Motor neuron (in vitro differentiated cells): ENCODE measurements around the gene ZNF408. TPM values are rescaled to one million over a fixed set of nuclear protein-coding genes. Genes with fewer than 3 reads are reported as not detected.
A peak's percentile ranks its signal among the peaks of the same experiment; 100 is the strongest.

Experiments
- ATAC-seq, 8 experiments: fragments of 200-7000 bp; cut with Tn5 transposase; replicated peaks in 6 of 8; 2 replicates each; pipeline ENCODE4 v1.8.0; 2021; ENCODE audit warnings: mild to moderate bottlenecking in 8 of 8, moderate library complexity in 8 of 8
- H3K27ac ChIP-seq, 2 donors: fragments of 250-450 bp; sonication (Bioruptor Pico); 2 replicates each; pipeline ENCODE4 v1.9.0; 2021; ENCODE audit warnings: antibody characterized with exemption in 2 of 2, mild to moderate bottlenecking in 2 of 2, moderate library complexity in 1 of 2
- H3K4me1 ChIP-seq, 2 donors: fragments of 250-450 bp; sonication (Bioruptor Pico); replicated peaks in 1 of 2; 2 replicates each; pipeline ENCODE4 v1.6.1; 2021; ENCODE audit warnings: antibody characterized with exemption in 2 of 2, mild to moderate bottlenecking in 2 of 2, moderate library complexity in 1 of 2
- H3K4me3 ChIP-seq, 5 donors: fragments of 250-450 bp; sonication (Bioruptor Pico); 2 replicates each; pipeline ENCODE4 v1.9.0; 2021; ENCODE audit warnings: antibody characterized with exemption in 5 of 5, mild to moderate bottlenecking in 5 of 5, moderate library complexity in 4 of 5
- WGBS, 10 experiments: fragments of 450-650 bp; shearing (Covaris generic); methylation state at CpG; one replicate each; pipeline ENCODE4 v1.0.0; 2022; 5-methylcytosine and 5-hydroxymethylcytosine counted together
- in situ Hi-C, 9 experiments: fragments of 400-800 bp; cut with MboI; loops; one replicate each; pipeline ENCODE4 v1.15.0; 2021; ENCODE audit warnings: low sequenced_read_pairs in 9 of 9, low pct_unique_long_range_greater_than_20kb in 2 of 9; ENCODE audit not compliant: unreplicated experiment in 9 of 9
- total RNA-seq, 8 experiments: library from RNA; unstranded; fragments of 300-600 nt; gene quantifications; 2 replicates each; pipeline versions ENCODE4 v1.2.3 to v1.2.4, GENCODE V29; 2022

Gene ZNF408
- total RNA-seq, 8 experiments from 2014 or later, result 9.5 to 15.6 (median 12.8) TPM

DNA sequence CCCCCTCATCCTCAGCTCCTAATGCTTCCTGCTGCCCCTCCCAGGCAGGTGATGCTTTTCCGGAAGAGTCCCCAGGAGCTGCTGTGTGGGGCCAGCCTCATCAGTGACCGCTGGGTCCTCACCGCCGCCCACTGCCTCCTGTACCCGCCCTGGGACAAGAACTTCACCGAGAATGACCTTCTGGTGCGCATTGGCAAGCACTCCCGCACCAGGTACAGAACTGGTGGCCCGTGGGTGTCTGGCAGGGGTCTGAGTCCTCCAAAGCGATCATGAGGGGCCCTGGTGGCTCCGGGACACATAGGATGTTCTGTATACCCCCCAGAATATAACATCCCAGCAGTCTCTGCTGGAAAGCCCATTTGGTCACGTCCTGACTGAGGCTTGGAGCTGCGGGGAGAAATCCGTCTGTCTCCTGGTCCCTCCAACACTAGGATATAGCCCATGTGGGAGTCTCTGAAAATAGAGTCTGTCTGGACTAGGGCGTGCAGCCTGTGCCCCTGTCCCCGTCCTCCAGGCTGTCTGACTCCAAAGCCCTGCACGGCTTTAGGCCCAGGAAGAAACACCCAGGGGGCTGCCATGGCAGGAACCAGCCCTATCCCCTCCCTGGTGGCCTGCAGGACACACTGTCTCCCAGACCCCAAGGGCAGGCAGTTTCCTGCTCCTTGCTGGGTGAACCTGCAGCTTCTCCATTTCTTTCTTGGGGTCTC, 27.3 kb downstream of the ZNF408 start:
- 44 to 90% (median 86%) methylated on average over 2 to 11 of the region's 17 CpGs; no CpG with 5 or more reads in 5 of the 10 experiments for WGBS, 10 experiments
- in situ Hi-C loops, result no loop called here

DNA sequence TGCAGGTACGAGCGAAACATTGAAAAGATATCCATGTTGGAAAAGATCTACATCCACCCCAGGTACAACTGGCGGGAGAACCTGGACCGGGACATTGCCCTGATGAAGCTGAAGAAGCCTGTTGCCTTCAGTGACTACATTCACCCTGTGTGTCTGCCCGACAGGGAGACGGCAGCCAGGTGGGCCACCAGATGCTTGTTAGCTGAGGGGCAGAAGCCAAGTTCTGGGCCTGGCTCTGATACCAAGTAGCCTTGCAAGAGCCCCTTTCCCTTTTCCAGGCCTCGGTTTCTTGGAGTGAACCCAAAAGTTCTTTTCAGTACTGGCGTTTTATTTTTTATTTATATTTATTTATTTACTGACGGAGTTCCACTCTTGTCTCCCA, 27.8 kb downstream of the ZNF408 start:
- 50 to 94% (median 80%) methylated on average over 1 to 7 of the region's 9 CpGs; no CpG with 5 or more reads in 5 of the 10 experiments for WGBS, 10 experiments
- Histone ChIP-seq H3K27ac (no peak overlapping the region), H3K4me1 (peaks cover 3 to 6% of the 10 kb centered on the region in 2 donors), H3K4me3 (no peak overlapping the region)
- ATAC-seq, result no peak
- in situ Hi-C loops, result no loop called here

More for the DNA sequence above, 27.3 kb downstream of the ZNF408 start:
- no peak overlapping the region for H3K27ac ChIP-seq
- H3K4me3 ChIP-seq, result no peak overlapping the region
- no peak for ATAC-seq
- peaks cover 3 to 6% of the 10 kb centered on the region in 2 donors for H3K4me1 ChIP-seq

DNA sequence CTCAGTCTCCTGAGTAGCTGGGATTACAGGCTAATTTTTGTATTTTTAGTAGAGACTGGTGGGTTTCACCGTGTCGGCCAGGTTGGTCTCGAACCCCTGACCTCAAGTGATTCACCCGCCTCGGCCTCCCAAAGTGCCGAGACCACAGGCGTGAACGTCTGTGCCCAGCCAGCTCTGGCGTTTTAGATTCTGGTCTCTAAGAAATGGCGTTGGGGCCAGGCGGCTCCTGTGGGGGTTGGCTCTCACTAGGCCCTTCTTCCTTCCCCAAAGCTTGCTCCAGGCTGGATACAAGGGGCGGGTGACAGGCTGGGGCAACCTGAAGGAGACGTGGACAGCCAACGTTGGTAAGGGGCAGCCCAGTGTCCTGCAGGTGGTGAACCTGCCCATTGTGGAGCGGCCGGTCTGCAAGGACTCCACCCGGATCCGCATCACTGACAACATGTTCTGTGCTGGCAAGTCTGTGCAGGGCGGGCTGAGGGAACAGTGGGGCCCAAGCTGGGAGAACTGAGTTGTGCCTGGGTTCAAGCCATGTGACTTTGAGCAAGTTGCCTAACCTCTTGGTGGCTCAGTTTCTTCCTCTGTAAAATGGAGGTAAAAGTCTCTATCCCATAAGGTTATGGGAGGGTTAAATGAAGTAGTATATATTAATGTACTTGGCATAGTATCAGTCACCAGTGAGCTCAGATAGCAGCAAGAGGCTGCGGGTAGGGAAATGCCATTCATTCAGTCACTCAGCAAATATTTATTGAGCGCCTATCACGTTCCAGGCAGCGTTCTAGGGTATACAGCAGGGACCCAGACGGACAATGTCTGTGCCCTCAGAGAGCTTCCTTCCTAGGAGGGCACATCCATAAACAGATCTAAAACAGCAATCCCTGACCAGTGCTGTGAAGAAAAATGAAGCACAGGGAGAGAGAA, 28.5 kb downstream of the ZNF408 start:
- in situ Hi-C loops, result no loop called here
- peak in 1 of 8 experiments; percentile 40 for ATAC-seq
- Histone ChIP-seq H3K27ac (no peak overlapping the region), H3K4me3 (no peak overlapping the region), H3K4me1 (peaks cover 0 to 1% of the 10 kb centered on the region in 2 donors)
- WGBS, 10 experiments, result 25 to 100% (median 95%) methylated on average over 1 to 11 of the region's 24 CpGs; no CpG with 5 or more reads in 2 of the 10 experiments

DNA sequence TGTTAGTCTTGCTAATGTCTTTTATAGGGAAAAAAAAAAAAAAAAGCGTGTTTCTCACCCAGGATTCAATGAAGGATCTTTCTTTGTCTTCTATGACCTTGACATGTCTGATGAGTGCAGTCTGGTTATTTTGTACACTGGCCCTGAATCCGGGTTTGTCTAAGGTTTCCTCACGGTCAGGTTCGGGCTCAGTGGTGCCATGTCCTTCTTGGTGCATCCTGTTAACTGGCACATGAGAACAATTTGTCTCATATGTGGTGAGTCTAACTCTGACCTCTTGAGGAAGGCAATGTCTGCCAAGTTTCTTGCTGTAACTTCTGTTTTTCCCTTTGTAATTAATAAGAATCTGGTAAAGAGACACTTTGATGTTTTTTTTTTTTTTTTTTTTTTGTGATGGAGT, 30.7 kb downstream of the ZNF408 start:
- 78 to 100% (median 86%) methylated on average over 1 to 4 of the region's 4 CpGs; no CpG with 5 or more reads in 2 of the 10 experiments for whole genome bisulfite sequencing, 10 experiments
- no peak for ATAC-seq
- in situ Hi-C loops, result no loop called here
- H3K27ac ChIP-seq, result no peak overlapping the region
- no peak overlapping the region for H3K4me3 ChIP-seq
- H3K4me1 ChIP-seq, result no peaks in the 10 kb centered on the region

DNA sequence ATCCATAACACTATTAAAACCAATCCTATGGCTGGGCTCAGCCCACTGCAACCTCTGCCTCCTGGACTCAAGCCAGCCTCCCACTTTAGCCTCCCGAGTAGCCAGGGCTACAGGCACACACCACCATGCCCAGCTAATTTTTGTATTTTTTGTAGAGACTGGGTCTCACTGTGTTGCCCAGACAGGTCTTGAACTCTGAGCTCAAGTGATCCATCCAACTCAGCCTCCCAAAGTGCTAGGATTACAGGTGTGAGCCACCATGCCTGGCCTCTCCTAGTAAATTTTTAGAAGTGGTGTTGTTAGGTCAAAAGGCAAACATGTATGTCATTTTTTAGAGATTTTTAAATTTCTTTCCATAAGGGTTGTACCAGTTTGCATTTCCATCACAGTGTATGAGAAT, 32.4 kb downstream of the ZNF408 start:
- Histone ChIP-seq H3K27ac (no peak overlapping the region), H3K4me1 (no peaks in the 10 kb centered on the region), H3K4me3 (no peak overlapping the region)
- ATAC-seq, result no peak
- in situ Hi-C loops, result no loop called here
- WGBS, 10 experiments, result 0 to 80% (median 75%) methylated on average over 1 of the region's 1 CpG; no CpG with 5 or more reads in 5 of the 10 experiments

DNA sequence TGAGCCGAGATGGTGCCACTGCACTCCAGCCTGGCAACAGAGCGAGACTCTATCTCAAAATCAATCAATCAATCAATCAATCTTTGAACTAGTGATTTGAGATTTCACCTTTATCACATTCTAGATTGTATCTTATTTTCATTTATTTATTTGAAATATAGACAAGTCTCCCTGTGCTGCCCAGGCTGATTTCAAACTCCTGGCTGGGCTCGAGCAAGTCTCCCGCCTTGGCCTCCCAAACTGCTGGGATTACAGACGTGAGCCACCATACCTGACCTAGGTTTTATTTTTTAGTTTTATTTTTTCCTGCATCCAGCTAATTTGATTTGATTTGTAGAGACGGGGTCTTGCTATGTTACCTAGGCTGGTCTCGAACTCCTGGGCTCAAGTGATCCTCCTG, 35.3 kb downstream of the ZNF408 start:
- ATAC-seq, result no peak
- no peaks in the 10 kb centered on the region for H3K4me1 ChIP-seq
- no peak overlapping the region for H3K27ac ChIP-seq
- H3K4me3 ChIP-seq, result no peak overlapping the region
- in situ Hi-C loops, result no loop called here
- WGBS, 10 experiments, result 50 to 100% (median 92%) methylated on average over 2 to 5 of the region's 7 CpGs; no CpG with 5 or more reads in 1 of the 10 experiments

DNA sequence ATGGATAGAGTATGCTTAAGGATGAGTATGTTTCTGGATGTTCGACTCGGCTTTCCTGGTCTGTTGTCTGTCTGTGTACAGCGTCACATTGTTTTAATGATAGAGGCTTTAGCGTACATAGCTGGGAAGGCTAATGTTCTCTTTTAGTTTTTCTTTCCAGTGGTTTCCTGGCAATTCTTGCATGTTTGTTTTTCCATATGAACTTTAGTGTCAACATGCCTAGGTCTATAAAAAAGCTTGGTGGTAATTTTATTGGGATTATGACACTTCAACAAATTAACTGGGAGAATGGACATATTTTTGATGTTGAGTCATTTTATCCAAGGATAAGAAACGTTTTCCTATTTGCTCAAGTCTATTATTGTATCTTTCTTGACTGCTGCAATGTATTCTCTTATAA, 35.8 kb downstream of the ZNF408 start:
- H3K27ac ChIP-seq, result no peak overlapping the region
- in situ Hi-C loops, result no loop called here
- H3K4me1 ChIP-seq, result no peaks in the 10 kb centered on the region
- H3K4me3 ChIP-seq, result no peak overlapping the region
- no peak for ATAC-seq
- 0 to 86% (median 57%) methylated on average over 1 to 5 of the region's 5 CpGs; no CpG with 5 or more reads in 1 of the 10 experiments for WGBS, 10 experiments

DNA sequence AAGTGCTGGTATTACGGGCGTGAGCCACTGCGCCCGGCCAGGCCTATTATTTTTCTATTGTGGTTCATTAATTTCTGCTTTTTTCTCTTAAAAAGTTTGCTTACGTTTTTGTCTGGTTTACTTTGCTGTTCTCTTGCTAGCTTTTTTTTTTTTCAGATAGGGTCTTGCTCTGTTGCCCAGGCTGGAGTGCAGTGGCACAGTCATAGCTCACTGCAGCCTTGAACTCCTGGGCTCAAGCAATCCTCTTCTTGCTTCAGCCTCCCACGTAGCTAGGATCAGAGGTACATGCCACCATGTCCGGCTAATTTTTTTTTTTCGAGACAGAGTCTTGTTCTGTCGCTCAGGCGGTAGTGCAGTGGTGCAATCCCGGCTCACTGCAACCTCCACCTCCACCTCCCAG, 36.9 kb downstream of the ZNF408 start:
- no peak for ATAC-seq
- in situ Hi-C loops, result no loop called here
- Histone ChIP-seq H3K4me3 (no peak overlapping the region), H3K4me1 (no peaks in the 10 kb centered on the region), H3K27ac (no peak overlapping the region)
- WGBS, 10 experiments, result 70 to 96% (median 88%) methylated on average over 2 to 9 of the region's 11 CpGs; no CpG with 5 or more reads in 1 of the 10 experiments

DNA sequence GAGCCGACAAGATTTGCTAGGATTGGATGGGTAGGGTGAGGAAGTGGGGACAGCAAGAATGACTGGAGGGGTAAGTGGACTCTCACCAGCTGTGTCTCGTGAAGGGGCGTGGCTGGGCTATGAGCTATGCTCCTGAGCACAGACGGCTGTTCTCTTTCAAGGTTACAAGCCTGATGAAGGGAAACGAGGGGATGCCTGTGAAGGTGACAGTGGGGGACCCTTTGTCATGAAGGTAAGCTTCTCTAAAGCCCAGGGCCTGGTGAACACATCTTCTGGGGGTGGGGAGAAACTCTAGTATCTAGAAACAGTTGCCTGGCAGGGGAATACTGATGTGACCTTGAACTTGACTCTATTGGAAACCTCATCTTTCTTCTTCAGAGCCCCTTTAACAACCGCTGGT, 38.1 kb downstream of the ZNF408 start:
- H3K27ac ChIP-seq, result no peak overlapping the region
- H3K4me3 ChIP-seq, result no peak overlapping the region
- no peak for ATAC-seq
- no peaks in the 10 kb centered on the region for H3K4me1 ChIP-seq
- WGBS, 10 experiments, result 51 to 100% (median 80%) methylated on average over 1 to 6 of the region's 6 CpGs; no CpG with 5 or more reads in 2 of the 10 experiments
- in situ Hi-C loops, result no loop called here

DNA sequence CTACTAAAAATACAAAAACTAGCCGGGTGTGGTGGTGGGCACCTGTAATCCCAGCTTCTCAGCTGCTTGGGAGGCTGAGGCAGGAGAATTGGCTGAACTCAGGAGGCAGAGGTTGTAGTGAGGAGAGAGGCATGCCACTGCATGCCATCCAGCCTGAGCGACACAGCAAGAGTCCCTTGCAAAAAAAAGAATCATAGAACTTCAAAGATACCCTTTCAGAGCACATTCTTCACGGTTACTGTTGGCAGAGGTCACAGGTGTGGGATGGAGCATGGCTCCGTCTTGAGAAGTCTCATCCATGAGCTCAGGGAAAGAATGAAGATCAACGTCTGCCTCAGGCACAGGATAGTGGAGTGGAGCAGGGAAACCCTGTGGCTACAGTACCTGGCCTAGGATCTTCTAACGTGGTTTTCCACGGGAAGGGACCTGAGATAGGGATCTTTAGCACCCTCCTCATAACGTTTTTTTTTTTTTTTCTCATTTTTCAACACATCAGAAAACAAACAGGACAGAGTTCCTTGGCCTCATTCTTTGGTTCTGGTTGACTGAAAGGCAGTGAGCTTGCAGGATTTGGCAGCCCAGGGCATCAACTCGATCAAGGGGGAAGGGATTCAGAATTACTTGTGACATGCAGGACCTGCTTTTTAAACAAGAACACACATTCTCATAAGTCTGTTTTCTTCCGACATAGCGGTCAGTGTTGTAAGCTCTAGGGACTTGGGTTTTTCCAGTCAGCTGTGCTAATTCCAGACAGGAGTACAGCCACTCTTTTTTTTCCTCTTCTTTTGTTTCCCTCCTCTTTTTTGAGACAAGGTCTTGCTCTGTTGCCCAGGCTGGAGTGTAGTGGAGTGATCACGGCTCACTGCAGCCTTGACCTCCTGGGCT, 41.0 kb downstream of the ZNF408 start:
- no peak for ATAC-seq
- in situ Hi-C loops, result no loop called here
- Histone ChIP-seq H3K4me1 (no peaks in the 10 kb centered on the region), H3K4me3 (no peak overlapping the region), H3K27ac (no peak overlapping the region)
- WGBS, 10 experiments, result 50 to 100% (median 83%) methylated on average over 1 to 8 of the region's 12 CpGs; no CpG with 5 or more reads in 1 of the 10 experiments

DNA sequence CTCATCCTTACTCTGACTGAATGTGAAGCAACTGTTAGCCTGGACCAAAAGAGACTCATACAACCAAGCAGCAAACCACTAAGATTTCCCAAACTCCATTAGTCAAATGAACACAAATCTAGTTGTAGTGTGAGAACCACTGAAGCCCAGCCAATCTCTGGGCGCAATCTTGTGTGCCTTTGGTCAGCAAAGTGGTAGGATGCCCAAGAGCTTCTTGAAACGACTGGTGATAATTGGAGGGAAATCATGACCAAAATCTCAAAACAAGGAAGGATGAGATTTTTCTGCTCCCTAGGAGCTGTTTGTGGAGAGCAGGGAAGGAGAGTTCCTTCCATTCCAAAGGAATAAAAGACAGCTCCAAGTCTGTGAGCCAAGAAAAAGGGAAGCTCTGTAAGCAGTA, 42.2 kb downstream of the ZNF408 start:
- no peaks in the 10 kb centered on the region for H3K4me1 ChIP-seq
- no peak overlapping the region for H3K4me3 ChIP-seq
- 60 to 100% (median 86%) methylated on average over 1 to 2 of the region's 2 CpGs; no CpG with 5 or more reads in 5 of the 10 experiments for WGBS, 10 experiments
- no peak for ATAC-seq
- in situ Hi-C loops, result no loop called here
- no peak overlapping the region for H3K27ac ChIP-seq

DNA sequence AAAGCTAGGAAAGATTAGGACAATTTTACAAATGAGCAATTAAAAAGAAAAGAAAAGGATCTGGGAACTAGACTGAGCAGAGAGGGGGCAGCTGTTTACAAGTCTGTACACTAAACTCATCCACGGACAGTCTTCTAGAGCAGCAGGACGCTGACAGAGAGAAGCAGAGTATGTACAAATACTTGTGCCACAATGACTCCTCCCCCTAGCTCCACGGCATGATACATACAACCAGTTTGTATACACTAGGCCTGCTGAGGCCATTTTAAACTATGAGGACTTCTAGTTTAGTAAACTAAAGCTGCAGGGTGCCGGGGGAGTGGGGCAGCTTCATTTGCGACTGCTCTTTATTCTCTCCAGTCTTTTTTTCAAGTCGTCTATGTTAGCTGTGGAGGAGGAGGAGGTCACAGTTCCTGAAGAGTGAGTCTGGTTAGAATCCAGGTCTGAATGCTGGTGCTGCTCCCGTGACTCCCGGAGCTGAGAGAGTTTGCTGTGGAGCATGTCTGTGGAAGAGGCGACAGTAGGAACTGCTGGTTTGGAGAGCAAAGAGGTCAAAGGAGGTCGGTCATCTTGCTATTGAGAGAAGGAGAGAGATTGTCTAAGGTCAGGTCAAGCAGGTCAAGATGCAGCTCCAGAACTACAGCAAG, 43.0 kb downstream of the ZNF408 start:
- in situ Hi-C loops, result no loop called here
- H3K4me3 ChIP-seq, result no peak overlapping the region
- H3K27ac ChIP-seq, result no peak overlapping the region
- WGBS, 10 experiments, result 24 to 89% (median 79%) methylated on average over 1 to 9 of the region's 10 CpGs
- H3K4me1 ChIP-seq, result no peaks in the 10 kb centered on the region
- no peak for ATAC-seq
